NCI-H2196 treated with DMSO at 0.1 percent for 48 hours (cell line): ENCODE data around the gene AKAP5.

Source experiments
- DNase-seq: peaks from one replicate; lab custom pipeline; 2025; ENCODE audit not compliant: unreplicated experiment; lab: John Stamatoyannopoulos, UW

Gene AKAP5

GRCh38 chr14:64459405-64460136, 5.7 kb upstream of the AKAP5 start:
- DNase-seq, result no peak

GRCh38 chr14:64461221-64461620, 4.1 kb upstream of the AKAP5 start:
- no peak for DNase-seq

DNA sequence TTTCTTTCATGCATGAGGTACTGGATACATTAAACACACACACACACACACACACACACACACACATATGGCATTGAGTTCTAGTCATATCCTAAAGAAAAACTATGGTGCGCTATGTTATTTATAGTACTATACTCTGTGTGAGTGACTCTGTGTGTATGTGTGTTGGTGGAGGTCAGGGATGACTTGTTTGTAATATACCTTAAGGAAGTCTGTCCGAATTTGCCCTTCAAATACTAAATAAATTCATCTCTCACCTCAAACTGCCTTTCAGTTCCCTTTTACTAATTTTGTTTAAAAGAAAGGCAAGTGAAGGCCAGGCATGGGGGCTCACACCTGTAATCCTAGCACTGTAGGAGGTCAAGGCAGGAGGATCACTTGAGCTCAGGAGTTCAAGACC, 2.1 kb upstream of the AKAP5 start:
- no peak for DNase-seq

DNA sequence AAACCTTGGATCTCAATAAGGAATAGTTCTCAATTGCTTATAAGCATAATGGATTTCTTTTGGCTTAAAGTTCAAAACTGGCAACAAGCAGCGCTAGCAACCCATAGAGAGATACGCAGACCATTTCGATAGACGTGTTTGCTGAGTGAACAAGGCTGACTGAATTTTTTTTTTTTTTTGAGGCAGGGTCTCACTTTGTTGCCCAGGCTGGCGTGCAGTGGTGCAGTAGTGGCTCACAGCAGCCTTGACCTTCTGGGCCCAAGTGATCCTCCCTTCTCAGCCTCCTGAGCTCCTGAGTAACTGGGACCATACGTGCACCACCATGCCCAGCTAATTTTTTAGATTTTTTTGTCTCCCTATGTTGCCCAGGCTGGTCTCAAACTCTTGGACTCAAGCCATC, 1.4 kb upstream of the AKAP5 start:
- no peak for DNase-seq

DNA sequence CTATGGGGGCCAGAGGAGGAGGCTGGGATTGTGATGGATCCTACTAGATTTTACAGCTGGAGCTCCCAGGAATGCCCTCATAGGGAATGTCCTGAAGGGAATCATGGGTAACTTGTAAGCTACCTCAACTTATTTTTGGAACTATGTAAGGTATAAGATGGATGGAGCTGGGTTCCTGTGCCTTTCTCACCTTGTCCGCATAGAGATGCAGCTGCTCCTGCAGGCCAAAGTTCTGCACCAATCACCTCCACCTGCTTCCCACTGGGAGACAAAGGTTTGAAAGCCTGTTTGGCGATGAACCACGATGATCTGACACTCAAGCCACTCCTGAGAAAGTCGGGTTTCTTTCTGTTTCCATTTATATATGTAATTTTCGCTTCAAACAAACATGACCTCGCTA, 648 bp upstream of the AKAP5 start:
- no peak for DNase-seq

GRCh38 chr14:64465831-64466554, 694 bp downstream of the AKAP5 start:
- no peak for DNase-seq

- no peak for DNase-seq
These were observed 1.8 kb downstream of the AKAP5 start for GRCh38 chr14:64467101-64467500.

GRCh38 chr14:64467566-64467965, 2.3 kb downstream of the AKAP5 start:
- DNase-seq, result no peak

GRCh38 chr14:64468451-64468850, 3.2 kb downstream of the AKAP5 start:
- no peak for DNase-seq

DNA sequence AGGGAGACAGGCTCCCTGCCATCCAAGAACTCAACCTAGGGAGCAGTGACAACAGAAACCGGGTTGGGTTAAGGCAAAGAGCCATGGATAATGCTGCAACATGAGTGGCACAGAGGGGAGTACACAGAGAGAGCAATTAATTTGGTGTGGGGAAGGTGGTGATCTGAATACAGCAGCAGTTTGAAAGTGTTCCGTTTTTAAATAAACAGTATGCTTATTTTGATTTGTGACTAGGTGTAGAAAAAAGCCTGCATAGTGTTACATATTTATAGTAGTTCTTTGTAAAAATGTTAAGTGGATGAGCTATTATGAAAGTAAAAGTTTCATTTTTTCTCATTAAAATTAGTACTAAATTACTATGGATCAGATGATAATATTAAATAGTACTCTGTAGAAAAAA, 8.7 kb downstream of the AKAP5 start:
- DNase-seq, result no peak

DNA sequence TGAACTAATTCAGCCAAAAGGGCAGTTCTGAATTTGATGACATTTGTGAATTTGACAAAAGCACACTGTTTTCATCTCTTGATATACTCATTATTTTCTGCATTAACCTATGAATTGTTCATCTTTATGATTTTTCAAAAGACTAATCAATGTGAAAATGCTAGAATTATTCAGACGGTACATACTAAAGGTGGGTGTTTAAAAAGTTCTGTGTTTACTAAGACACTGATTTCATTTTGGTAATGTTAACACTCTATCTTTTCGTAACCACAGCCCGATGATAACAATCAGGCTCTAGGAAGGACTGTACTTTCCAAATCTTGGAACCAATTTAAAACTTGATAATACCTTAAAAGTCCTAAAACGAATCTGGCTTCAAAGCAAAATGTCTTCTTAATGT, 9.4 kb downstream of the AKAP5 start:
- DNase-seq, result no peak

GRCh38 chr14:64475585-64476273, 10.4 kb downstream of the AKAP5 start:
- no peak for DNase-seq

- DNase-seq, result no peak
These were observed 11.1 kb downstream of the AKAP5 start for GRCh38 chr14:64476438-64476837.

DNA sequence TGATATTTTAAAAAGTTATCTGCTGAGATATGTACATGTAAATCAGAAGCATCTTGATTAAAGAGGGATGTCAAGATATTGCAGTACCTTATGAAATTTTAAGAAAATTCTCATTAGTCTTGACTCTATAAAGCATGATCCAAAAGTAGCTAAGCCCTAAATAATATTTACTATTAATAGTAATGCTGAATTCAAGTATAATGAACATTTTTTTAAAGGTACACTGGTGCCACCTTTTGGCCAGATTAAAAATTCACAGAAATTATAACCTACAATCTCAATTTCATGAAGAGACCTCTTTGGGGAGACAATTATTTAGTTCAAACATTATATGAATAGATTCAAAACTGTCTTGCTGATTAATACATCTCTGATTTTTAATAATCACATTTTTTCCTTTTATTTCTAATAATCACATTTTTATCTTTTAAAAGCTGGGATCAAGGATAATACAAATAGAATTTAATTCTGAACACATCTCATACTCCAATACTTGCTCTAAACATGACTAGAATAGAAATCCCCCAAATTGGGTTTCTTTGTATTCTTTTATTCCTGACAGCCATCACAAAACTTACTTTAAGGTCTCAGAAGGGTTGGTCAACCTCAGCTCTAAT, 13.4 kb downstream of the AKAP5 start:
- DNase-seq, result no peak

- DNase-seq, result no peak
These were observed 23.3 kb downstream of the AKAP5 start for GRCh38 chr14:64488590-64489099.

GRCh38 chr14:64491637-64492036, 26.3 kb downstream of the AKAP5 start:
- no peak for DNase-seq

DNA sequence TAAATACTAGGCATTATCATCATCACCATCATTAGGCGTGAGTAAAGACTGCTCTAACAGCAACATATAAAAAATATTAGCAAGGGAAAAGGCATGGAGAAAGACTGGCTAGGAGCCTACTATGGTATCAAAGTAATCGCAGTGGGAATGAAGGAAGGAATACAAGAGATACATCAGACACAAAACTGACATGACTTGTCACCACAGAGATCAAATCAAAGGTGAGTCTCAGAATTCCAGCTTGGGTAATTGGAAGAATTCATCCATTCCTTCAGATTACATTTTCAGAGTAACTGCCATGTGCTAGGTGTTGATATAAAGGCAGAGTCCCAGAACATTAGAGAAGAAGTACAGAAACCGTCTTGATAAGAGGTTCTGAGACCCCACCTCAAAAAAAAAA, 28.2 kb downstream of the AKAP5 start:
- DNase-seq, result no peak

DNA sequence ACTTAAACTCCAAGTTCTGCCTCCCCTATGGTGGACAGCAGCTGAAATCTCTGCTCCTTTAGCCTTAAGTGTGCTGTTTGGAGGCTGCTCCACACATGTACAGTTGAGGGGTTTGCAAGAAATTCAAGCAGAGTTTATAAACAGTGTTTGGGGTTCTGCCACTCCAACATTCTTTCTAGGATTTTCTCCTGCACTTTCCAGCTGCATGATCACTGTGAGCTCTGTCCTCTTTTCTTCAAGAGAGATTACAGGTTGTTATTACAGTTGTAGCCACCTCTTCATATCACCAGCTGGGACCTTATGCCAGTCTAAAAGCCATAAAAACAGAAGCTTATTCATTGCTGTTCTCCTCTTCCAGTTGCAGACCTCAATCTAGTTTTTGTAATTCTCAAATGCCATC, 30.0 kb downstream of the AKAP5 start:
- DNase-seq, result no peak

DNA sequence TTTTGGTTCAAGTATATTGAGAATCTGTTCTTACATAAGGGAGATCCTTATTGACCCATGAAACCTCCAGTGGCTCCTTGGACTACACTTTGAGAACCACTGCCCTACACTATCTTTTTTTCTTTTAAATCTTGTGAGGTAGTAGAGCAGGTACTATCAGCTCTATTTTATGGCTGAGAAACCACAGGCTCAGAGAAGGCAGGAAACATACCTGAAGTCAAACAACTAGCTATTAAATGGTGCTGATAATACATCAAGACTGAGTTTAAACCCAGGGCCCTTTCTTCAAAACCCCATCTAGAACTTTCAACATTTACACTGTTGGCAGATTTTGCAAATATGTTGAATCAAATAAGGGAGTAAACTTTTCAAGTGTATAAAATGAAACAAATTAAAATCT, 31.5 kb downstream of the AKAP5 start:
- no peak for DNase-seq

- DNase-seq, result no peak
These were observed 34.8 kb downstream of the AKAP5 start for GRCh38 chr14:64500088-64500487.

- peak; percentile 44 for DNase-seq
These were observed 36.3 kb downstream of the AKAP5 start for GRCh38 chr14:64501411-64502171.
